SK-N-SH (cell line): ENCODE measurements around the gene ADGRE2. TPM values are rescaled to one million over a fixed set of nuclear protein-coding genes. Genes with fewer than 3 reads are reported as not detected.
"Not testable (repeated sequence)": the region's sequence is repeated elsewhere in the genome, so short reads cannot be mapped to it uniquely, and the experiment has no call there.

Experiments used
- CTCF ChIA-PET: fragments of 300-600, 350-600 bp; formaldehyde crosslinking; extraction: SDS; loops from one replicate; lab custom pipeline; 2021; lab: Yijun Ruan, JAX
- POLR2A ChIA-PET: fragments of 350-600 bp; sonication (Branson Sonifier 250); formaldehyde crosslinking; extraction: SDS; loops from one replicate; lab custom pipeline; 2020; ENCODE audit warnings: antibody characterized with exemption, inconsistent platforms; lab: Yijun Ruan, JAX
- DNase-seq: peaks from one replicate; pipeline ENCODE4 v3.0.0; 2012
- H2AFZ ChIP-seq: fragments of 200-600 bp; sonication (generic); 2 replicates; pipeline ENCODE4 v1.8.1; 2016; ENCODE audit warnings: antibody characterized with exemption, mild to moderate bottlenecking, low read depth
- H3F3A ChIP-seq: fragments of 200-600 bp; sonication (generic); replicated peaks from 2 replicates; pipeline ENCODE3; 2016; ENCODE audit warnings: antibody characterized with exemption, mild to moderate bottlenecking; ENCODE audit not compliant: insufficient read depth
- H3K27ac ChIP-seq, 2 experiments: fragments of 200-500 bp in 1 of 2; fragments of 200-600 bp in 1 of 2; sonication (Bioruptor generic) in 1 of 2; sonication (generic), shearing (Covaris generic) in 1 of 2; 2 replicates each; pipeline versions ENCODE4 v1.5.1 to v1.6.1; 2014 to 2016; ENCODE audit warnings: low read depth in 2 of 2, inconsistent platforms in 1 of 2, low read length in 1 of 2, mild to moderate bottlenecking in 1 of 2, mixed read lengths in 1 of 2
- H3K27me3 ChIP-seq: fragments of 200-600 bp; sonication (generic), shearing (Covaris generic); 2 replicates; pipeline ENCODE4 v1.6.1; 2016; ENCODE audit warnings: mixed run types; ENCODE audit not compliant: insufficient read depth
- H3K36me3 ChIP-seq, 2 experiments: fragments of 200-500 bp in 1 of 2; fragments of 200-600 bp in 1 of 2; sonication (Bioruptor generic) in 1 of 2; sonication (generic) in 1 of 2; replicated peaks in 1 of 2; 2 replicates each; pipeline versions ENCODE3 to v1.5.1; 2014 to 2016; ENCODE audit warnings: low read length in 1 of 2, mild to moderate bottlenecking in 1 of 2; ENCODE audit not compliant: insufficient read depth in 2 of 2, control insufficient read depth in 1 of 2
- H3K4me1 ChIP-seq, 2 experiments: fragments of 200-500 bp in 1 of 2; fragments of 200-600 bp in 1 of 2; sonication (Bioruptor generic) in 1 of 2; sonication (generic), shearing (Covaris generic) in 1 of 2; 2 replicates each; pipeline versions ENCODE4 v1.5.1 to v1.6.1; 2014 to 2016; ENCODE audit warnings: low read depth in 1 of 2, low read length in 1 of 2, mixed run types in 1 of 2; ENCODE audit not compliant: insufficient read depth in 2 of 2, control insufficient read depth in 1 of 2
- H3K4me2 ChIP-seq: fragments of 200-600 bp; sonication (generic), shearing (Covaris generic); 2 replicates; pipeline ENCODE4 v1.6.1; 2017; ENCODE audit warnings: mixed run types
- H3K4me3 ChIP-seq, 2 experiments: fragments of 200-500 bp in 1 of 2; fragments of 200-600 bp in 1 of 2; sonication (Bioruptor generic) in 1 of 2; sonication (generic), shearing (Covaris generic) in 1 of 2; 2 replicates each; pipeline versions ENCODE4 v1.5.1 to v1.8.1; 2014 to 2016; ENCODE audit warnings: low read depth in 2 of 2, inconsistent platforms in 1 of 2, low read length in 1 of 2, mild to moderate bottlenecking in 1 of 2, mixed read lengths in 1 of 2, moderate library complexity in 1 of 2
- H3K79me2 ChIP-seq: fragments of 200-600 bp; sonication (generic); 2 replicates; pipeline ENCODE4 v1.8.1; 2017; ENCODE audit warnings: mild to moderate bottlenecking; ENCODE audit not compliant: insufficient read depth
- H3K9ac ChIP-seq: fragments of 200-600 bp; sonication (generic); 2 replicates; pipeline ENCODE4 v1.6.1; 2017; ENCODE audit warnings: mixed run types
- H3K9me2 ChIP-seq: fragments of 200-600 bp; sonication (generic); 2 replicates; pipeline ENCODE4 v1.6.1; 2017; ENCODE audit warnings: mixed run types
- H3K9me3 ChIP-seq: fragments of 200-600 bp; sonication (generic); 2 replicates; pipeline ENCODE4 v1.6.1; 2017; ENCODE audit warnings: mixed run types, mild to moderate bottlenecking, moderate library complexity
- H4K20me1 ChIP-seq: fragments of 200-600 bp; sonication (generic); 2 replicates; pipeline ENCODE4 v1.6.1; 2017; ENCODE audit warnings: mild to moderate bottlenecking, mixed run types; ENCODE audit not compliant: insufficient read depth
- CHD2 ChIP-seq: fragments of 150-350 bp; IDR thresholded peaks from 2 replicates; pipeline ENCODE4 v1.6.1; 2018; ENCODE audit warnings: low read length; ENCODE audit not compliant: partially characterized antibody
- EP300 ChIP-seq, 2 experiments: IDR thresholded peaks; 2 replicates each; pipeline versions ENCODE4 v1.4.0 to v1.6.1; 2012; ENCODE audit warnings: borderline replicate concordance in 1 of 2, low read depth in 1 of 2, low read length in 1 of 2
- EZH2phosphoT487 ChIP-seq: fragments of 200-600 bp; sonication (generic); IDR thresholded peaks from 2 replicates; pipeline ENCODE4 v1.6.1; 2017; ENCODE audit warnings: low read depth, mixed run types, mild to moderate bottlenecking, antibody characterized with exemption, moderate library complexity, borderline replicate concordance
- FOSL2 ChIP-seq: IDR thresholded peaks from 2 replicates; pipeline ENCODE4 v1.4.0; 2012; ENCODE audit warnings: low read depth, mild to moderate bottlenecking, moderate library complexity, borderline replicate concordance
- FOXM1 ChIP-seq: IDR thresholded peaks from 2 replicates; pipeline ENCODE4 v1.4.0; 2012; ENCODE audit warnings: low read depth, mild to moderate bottlenecking
- MAX ChIP-seq: IDR thresholded peaks from 2 replicates; pipeline ENCODE4 v1.4.0; 2012; ENCODE audit warnings: low read depth
- NFIC ChIP-seq: IDR thresholded peaks from 2 replicates; pipeline ENCODE4 v1.4.0; 2012; ENCODE audit warnings: borderline replicate concordance
- PBX3 ChIP-seq: IDR thresholded peaks from 2 replicates; pipeline ENCODE4; 2012
- RCOR1 ChIP-seq: fragments of 150-350 bp; IDR thresholded peaks from 2 replicates; pipeline ENCODE4 v1.6.1; 2017; ENCODE audit warnings: antibody characterized with exemption, low read length
- REST ChIP-seq: IDR thresholded peaks from 2 replicates; pipeline ENCODE4 v1.6.1; 2012; ENCODE audit warnings: mild to moderate bottlenecking, low read depth, low read length, moderate library complexity
- RFX5 ChIP-seq: IDR thresholded peaks from 2 replicates; pipeline ENCODE4 v1.6.1; 2012; ENCODE audit warnings: mild to moderate bottlenecking, improper control_type of control experiment, low read length
- RXRA ChIP-seq: IDR thresholded peaks from 2 replicates; pipeline ENCODE4 v1.4.0; 2012; ENCODE audit warnings: low read depth, mild to moderate bottlenecking, borderline replicate concordance
- TAF1 ChIP-seq: IDR thresholded peaks from 2 replicates; pipeline ENCODE4 v1.6.1; 2012; ENCODE audit warnings: low read depth, mild to moderate bottlenecking, low read length, moderate library complexity, borderline replicate concordance
- TCF12 ChIP-seq: IDR thresholded peaks from 2 replicates; pipeline ENCODE4 v1.4.0; 2012
- ZBTB33 ChIP-seq: IDR thresholded peaks from 2 replicates; pipeline ENCODE4 v1.4.0; 2012; ENCODE audit warnings: low read depth, borderline replicate concordance
- WGBS: methylation state at CpG from one replicate; pipeline ENCODE4 v1.1.6; 2017; ENCODE audit warnings: low lambda C conversion rate; 5-methylcytosine and 5-hydroxymethylcytosine counted together
- polyA plus RNA-seq, 3 experiments: library from polyadenylated mRNA; depleted of rRNA; stranded (reverse); fragments of >200 nt; gene quantifications; 2 replicates each; pipeline ENCODE4 v1.2.3, GENCODE V29; 2012

ADGRE2 gene
- polyA plus RNA-seq, 1 of the 3 experiments (the other 2 are of a cell fraction): 0.02 TPM

GRCh38 chr19:14767466-14767971, 10.8 kb downstream of the ADGRE2 start:
- H3K27me3 ChIP-seq: peaks cover 21% of the 10 kb centered on the region; the same call in 1 of the 2 replicates
- no peaks in the 10 kb centered on the region for H3K9me2 ChIP-seq
- ChIA-PET CTCF (no interaction called here), POLR2A (no interaction called here)
- no peaks in the 10 kb centered on the region for H3K4me1 ChIP-seq
- WGBS: 6% methylated on average over 2 of the region's 2 CpGs
- H3K4me2 ChIP-seq: no peak overlapping the region
- H3K36me3 ChIP-seq: no peaks in the 10 kb centered on the region
- no peaks in the 10 kb centered on the region for H4K20me1 ChIP-seq
- no peak overlapping the region for H2AFZ ChIP-seq
- no peak for DNase-seq
- H3K79me2 ChIP-seq: no peaks in the 10 kb centered on the region
- TF ChIP-seq TAF1 (no peak), EZH2phosphoT487 (no peak), PBX3 (no peak), FOSL2 (no peak), MAX (no peak), NFIC (no peak), RFX5 (no peak), CHD2 (no peak), FOXM1 (no peak), ZBTB33 (no peak), TCF12 (no peak), EP300 (IDR thresholded peaks at IDR 0.05; ENCODE audit: borderline replicate concordance in 1 of 2, low read depth in 1 of 2, low read length in 1 of 2) (no peak), RXRA (no peak), REST (no peak), RCOR1 (no peak)
- H3K27ac ChIP-seq: no peak overlapping the region
- H3F3A ChIP-seq: no peaks in the 10 kb centered on the region
- no peaks in the 10 kb centered on the region for H3K9me3 ChIP-seq
- H3K9ac ChIP-seq: no peak overlapping the region
- no peak overlapping the region for H3K4me3 ChIP-seq

GRCh38 chr19:14765841-14766240, 12.5 kb downstream of the ADGRE2 start:
- H3K4me2 ChIP-seq, H2AFZ ChIP-seq, H3K36me3 ChIP-seq, H4K20me1 ChIP-seq, H3K9me3 ChIP-seq, H3K4me3 ChIP-seq, H3K4me1 ChIP-seq, CTCF ChIA-PET, POLR2A ChIA-PET, H3K79me2 ChIP-seq, DNase-seq, H3F3A ChIP-seq, H3K9me2 ChIP-seq, H3K27ac ChIP-seq, H3K9ac ChIP-seq: not testable (repeated sequence)
- 37% methylated on average over 5 of the region's 15 CpGs for WGBS
- peaks cover 30% of the 10 kb centered on the region; the same call in 1 of the 2 replicates for H3K27me3 ChIP-seq

- POLR2A ChIA-PET, H3K9me2 ChIP-seq, H3K4me2 ChIP-seq, H3K36me3 ChIP-seq, CTCF ChIA-PET, H3F3A ChIP-seq, H3K9ac ChIP-seq, H3K79me2 ChIP-seq, H4K20me1 ChIP-seq, H2AFZ ChIP-seq, H3K4me3 ChIP-seq, DNase-seq, H3K4me1 ChIP-seq, H3K27ac ChIP-seq, H3K9me3 ChIP-seq: not testable (repeated sequence)
- peaks cover 34% of the 10 kb centered on the region; the same call in 1 of the 2 replicates for H3K27me3 ChIP-seq
- WGBS: 48% methylated on average over 7 of the region's 18 CpGs
These were observed 13.0 kb downstream of the ADGRE2 start for GRCh38 chr19:14765403-14765802.
